Gastroesophageal sphincter (tissue), 4 donors: ENCODE measurements around the gene SCFD2. TPM values are rescaled to one million over a fixed set of nuclear protein-coding genes. Genes with fewer than 3 reads are reported as not detected.

Source experiments
- ATAC-seq: fragments of 150-250 bp; one replicate; pipeline ENCODE4 v1.9.1; 2016; ENCODE audit warnings: mild to moderate bottlenecking, moderate library complexity
- H3K27ac ChIP-seq, 4 donors: fragments of 200-600 bp; sonication (generic) in 3 of 4; 1 replicate in 3 of 4; 2 replicates in 1 of 4; pipeline ENCODE4 v1.5.1; 2016 to 2019
- H3K27me3 ChIP-seq: fragments of 200-600 bp; sonication (generic); one replicate; pipeline ENCODE4 v1.5.1; 2019
- H3K36me3 ChIP-seq, 2 donors: fragments of 200-600 bp; sonication (generic); one replicate each; pipeline ENCODE4 v1.5.1; 2019; ENCODE audit warnings: control low read depth in 1 of 2
- H3K4me1 ChIP-seq, 3 donors: fragments of 200-600 bp; sonication (generic); 1 replicate in 2 of 3; 2 replicates in 1 of 3; pipeline ENCODE4 v1.5.1; 2016 to 2019; ENCODE audit warnings: control low read depth in 2 of 3
- H3K4me3 ChIP-seq, 2 donors: fragments of 200-600 bp; sonication (generic); one replicate each; pipeline ENCODE4 v1.5.1; 2019; ENCODE audit warnings: mild to moderate bottlenecking in 1 of 2, moderate library complexity in 1 of 2
- H3K9me3 ChIP-seq, 3 donors: fragments of 200-600 bp; sonication (generic); one replicate each; pipeline ENCODE4 v1.5.1; 2017 to 2019; ENCODE audit warnings: control low read depth in 2 of 3
- EP300 ChIP-seq: sonication (generic); formaldehyde crosslinking; IDR thresholded peaks from one replicate; pipeline ENCODE4 v1.6.1; 2017; ENCODE audit warnings: antibody characterized with exemption, mild to moderate bottlenecking
- POLR2A ChIP-seq, 2 donors: fragments of 450-650 bp; IDR thresholded peaks; one replicate each; pipeline ENCODE4 v1.6.1; 2017; ENCODE audit warnings: antibody characterized with exemption in 2 of 2, mild to moderate bottlenecking in 2 of 2, moderate library complexity in 1 of 2
- POLR2AphosphoS5 ChIP-seq: sonication (generic); formaldehyde crosslinking; IDR thresholded peaks from one replicate; pipeline ENCODE4 v1.6.1; 2017; ENCODE audit warnings: antibody characterized with exemption
- WGBS, 2 donors: methylation state at CpG; one replicate each; pipeline ENCODE4 v1.1.5; 2018; ENCODE audit warnings: low coverage in 1 of 2; 5-methylcytosine and 5-hydroxymethylcytosine counted together
- total RNA-seq, 4 donors: library from RNA; depleted of rRNA; stranded (reverse); fragments of >200 nt; gene quantifications; one replicate each; pipeline ENCODE4 v1.1.0, GENCODE V29; 2016
- TF ChIP-seq, protein P1 (sequence below), 4 experiments: fragments of 200-600 bp in 2 of 4; fragments of 450-650 bp in 2 of 4; sonication (generic) in 1 of 4; IDR thresholded peaks; one replicate each; pipeline ENCODE4 v1.5.1; 2017 to 2019; ENCODE audit warnings: antibody characterized with exemption in 4 of 4, mild to moderate bottlenecking in 2 of 4, moderate library complexity in 2 of 4

SCFD2 gene
- total RNA-seq, 4 donors from 2014 or later, result 8.9 to 17.6 (median 14.6) TPM

DNA sequence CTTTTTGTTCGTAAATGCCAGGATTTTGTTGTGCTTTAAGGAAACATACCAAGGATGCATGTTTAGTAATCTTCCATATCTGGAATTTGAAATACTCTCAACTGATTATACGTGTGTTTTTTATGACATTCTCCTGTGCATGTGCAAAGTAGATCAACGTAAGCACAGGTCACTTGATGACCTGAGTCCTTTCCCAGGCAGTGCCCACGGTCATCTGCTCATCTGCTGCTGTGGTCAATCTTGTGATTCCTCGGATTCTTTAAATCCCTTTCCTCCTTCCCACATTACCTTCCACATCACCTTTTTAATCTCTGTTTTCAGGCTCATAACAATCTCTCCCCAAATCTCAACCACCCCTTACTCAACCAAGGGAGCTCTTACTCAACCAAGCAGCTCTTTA is 399.7 kb downstream of the SCFD2 start:
- H3K27ac ChIP-seq, result no peak overlapping the region
- H3K36me3 ChIP-seq, result no peaks in the 10 kb centered on the region
- peaks cover 0 to 12% (median 0%) of the 10 kb centered on the region in 3 donors for H3K9me3 ChIP-seq
- no peak for ATAC-seq
- no peaks in the 10 kb centered on the region for H3K27me3 ChIP-seq
- H3K4me3 ChIP-seq, result no peak overlapping the region
- peaks cover 0 to 25% (median 0%) of the 10 kb centered on the region in 3 donors for H3K4me1 ChIP-seq
- TF ChIP-seq POLR2A (IDR thresholded peaks at IDR 0.05) (no peak), EP300 (no peak), POLR2AphosphoS5 (no peak)
- TF ChIP-seq, protein P1, sequence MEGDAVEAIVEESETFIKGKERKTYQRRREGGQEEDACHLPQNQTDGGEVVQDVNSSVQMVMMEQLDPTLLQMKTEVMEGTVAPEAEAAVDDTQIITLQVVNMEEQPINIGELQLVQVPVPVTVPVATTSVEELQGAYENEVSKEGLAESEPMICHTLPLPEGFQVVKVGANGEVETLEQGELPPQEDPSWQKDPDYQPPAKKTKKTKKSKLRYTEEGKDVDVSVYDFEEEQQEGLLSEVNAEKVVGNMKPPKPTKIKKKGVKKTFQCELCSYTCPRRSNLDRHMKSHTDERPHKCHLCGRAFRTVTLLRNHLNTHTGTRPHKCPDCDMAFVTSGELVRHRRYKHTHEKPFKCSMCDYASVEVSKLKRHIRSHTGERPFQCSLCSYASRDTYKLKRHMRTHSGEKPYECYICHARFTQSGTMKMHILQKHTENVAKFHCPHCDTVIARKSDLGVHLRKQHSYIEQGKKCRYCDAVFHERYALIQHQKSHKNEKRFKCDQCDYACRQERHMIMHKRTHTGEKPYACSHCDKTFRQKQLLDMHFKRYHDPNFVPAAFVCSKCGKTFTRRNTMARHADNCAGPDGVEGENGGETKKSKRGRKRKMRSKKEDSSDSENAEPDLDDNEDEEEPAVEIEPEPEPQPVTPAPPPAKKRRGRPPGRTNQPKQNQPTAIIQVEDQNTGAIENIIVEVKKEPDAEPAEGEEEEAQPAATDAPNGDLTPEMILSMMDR (IDR thresholded peaks at IDR 0.05), result no peak
- 96 to 100% methylated on average over 2 to 5 of the region's 5 CpGs for WGBS, 2 donors

DNA sequence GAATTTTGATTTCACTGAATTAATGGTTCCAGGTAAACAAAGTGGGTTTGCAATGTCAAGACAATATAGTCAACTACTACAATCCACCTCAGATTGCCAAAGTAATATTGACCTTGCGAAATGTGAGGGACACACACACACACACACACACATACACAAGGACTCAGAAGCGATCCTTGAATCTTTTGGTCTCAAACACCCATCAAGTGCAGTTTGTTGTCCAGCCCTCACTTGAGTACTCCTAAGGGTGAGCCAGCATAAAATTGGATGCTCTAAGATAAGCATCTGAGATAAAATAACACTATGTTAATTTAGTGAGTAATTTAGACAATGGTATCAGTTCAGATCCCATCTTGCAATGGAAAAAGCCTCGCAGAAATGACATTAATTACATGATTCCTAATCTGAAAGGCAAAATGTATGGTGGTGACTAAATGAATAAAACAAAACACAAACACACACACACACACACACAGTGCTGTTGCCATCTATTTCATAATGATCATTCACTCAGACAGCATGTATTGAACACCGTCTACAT is 401.2 kb downstream of the SCFD2 start:
- 96 to 100% methylated on average over 3 to 4 of the region's 4 CpGs for WGBS, 2 donors
- H3K36me3 ChIP-seq, result no peaks in the 10 kb centered on the region
- TF ChIP-seq EP300, result no peak
- TF ChIP-seq POLR2A (IDR thresholded peaks at IDR 0.05), result no peak
- TF ChIP-seq, protein P1 (IDR thresholded peaks at IDR 0.05), result no peak
- TF ChIP-seq POLR2AphosphoS5, result no peak
- peaks cover 0 to 25% (median 0%) of the 10 kb centered on the region in 3 donors for H3K4me1 ChIP-seq
- no peak overlapping the region for H3K4me3 ChIP-seq
- no peaks in the 10 kb centered on the region for H3K9me3 ChIP-seq
- H3K27ac ChIP-seq, result no peak overlapping the region
- ATAC-seq, result no peak
- H3K27me3 ChIP-seq, result no peaks in the 10 kb centered on the region

DNA sequence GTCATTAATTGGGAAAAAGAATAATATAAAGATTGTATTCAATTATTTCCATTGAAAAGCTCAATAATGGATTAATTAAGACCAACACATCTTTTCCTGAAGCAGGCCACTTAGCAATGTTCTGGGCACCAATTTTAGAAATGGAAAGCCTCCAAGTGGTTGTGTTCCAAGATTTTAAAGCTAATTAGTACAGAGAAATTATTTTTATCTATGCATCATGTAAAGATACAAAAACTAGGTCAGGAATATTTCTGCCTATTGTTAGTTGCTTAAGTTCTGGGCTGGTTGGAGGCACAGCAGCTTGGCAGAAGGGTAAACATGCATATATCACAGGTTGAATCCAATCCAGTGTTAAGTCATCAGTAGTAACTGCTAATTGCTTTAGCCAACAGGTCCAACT is 401.9 kb downstream of the SCFD2 start:
- no peak overlapping the region for H3K4me3 ChIP-seq
- no peaks in the 10 kb centered on the region for H3K36me3 ChIP-seq
- no peak overlapping the region for H3K27ac ChIP-seq
- no peaks in the 10 kb centered on the region for H3K27me3 ChIP-seq
- H3K4me1 ChIP-seq, result peaks cover 0 to 25% (median 0%) of the 10 kb centered on the region in 3 donors
- ATAC-seq, result no peak
- TF ChIP-seq EP300 (no peak), POLR2A (IDR thresholded peaks at IDR 0.05) (no peak), POLR2AphosphoS5 (no peak)
- TF ChIP-seq, protein P1 (IDR thresholded peaks at IDR 0.05), result no peak
- H3K9me3 ChIP-seq, result no peaks in the 10 kb centered on the region

DNA sequence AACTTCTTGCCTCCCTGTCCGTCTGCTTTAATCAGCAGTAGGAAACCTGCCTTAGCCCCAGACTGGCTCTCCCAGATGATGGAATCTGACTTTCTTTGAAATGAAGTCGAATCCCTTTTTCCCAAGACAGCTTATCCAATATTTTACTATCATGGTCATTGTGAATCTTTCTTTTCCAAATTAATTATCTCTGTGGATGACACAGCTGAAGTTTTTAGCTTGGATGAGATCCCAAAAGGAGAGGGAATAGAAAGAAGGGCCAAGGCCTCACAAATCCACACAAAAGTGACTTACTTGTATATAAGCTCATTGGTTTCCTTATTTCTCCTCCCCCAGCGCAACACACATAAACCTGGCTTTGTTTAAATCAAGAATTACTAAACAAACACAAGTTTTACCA is 403.1 kb downstream of the SCFD2 start:
- H3K4me3 ChIP-seq, result no peak overlapping the region
- no peaks in the 10 kb centered on the region for H3K36me3 ChIP-seq
- peaks cover 0 to 35% (median 2%) of the 10 kb centered on the region in 3 donors for H3K4me1 ChIP-seq
- H3K27ac ChIP-seq, result no peak overlapping the region
- TF ChIP-seq EP300, result no peak
- no peak for TF ChIP-seq POLR2A (IDR thresholded peaks at IDR 0.05)
- TF ChIP-seq, protein P1 (IDR thresholded peaks at IDR 0.05), result no peak
- no peak for TF ChIP-seq POLR2AphosphoS5
- H3K27me3 ChIP-seq, result no peaks in the 10 kb centered on the region
- ATAC-seq, result no peak
- H3K9me3 ChIP-seq, result no peaks in the 10 kb centered on the region
- WGBS, 2 donors, result 60 to 64% methylated on average over 2 to 3 of the region's 3 CpGs

DNA sequence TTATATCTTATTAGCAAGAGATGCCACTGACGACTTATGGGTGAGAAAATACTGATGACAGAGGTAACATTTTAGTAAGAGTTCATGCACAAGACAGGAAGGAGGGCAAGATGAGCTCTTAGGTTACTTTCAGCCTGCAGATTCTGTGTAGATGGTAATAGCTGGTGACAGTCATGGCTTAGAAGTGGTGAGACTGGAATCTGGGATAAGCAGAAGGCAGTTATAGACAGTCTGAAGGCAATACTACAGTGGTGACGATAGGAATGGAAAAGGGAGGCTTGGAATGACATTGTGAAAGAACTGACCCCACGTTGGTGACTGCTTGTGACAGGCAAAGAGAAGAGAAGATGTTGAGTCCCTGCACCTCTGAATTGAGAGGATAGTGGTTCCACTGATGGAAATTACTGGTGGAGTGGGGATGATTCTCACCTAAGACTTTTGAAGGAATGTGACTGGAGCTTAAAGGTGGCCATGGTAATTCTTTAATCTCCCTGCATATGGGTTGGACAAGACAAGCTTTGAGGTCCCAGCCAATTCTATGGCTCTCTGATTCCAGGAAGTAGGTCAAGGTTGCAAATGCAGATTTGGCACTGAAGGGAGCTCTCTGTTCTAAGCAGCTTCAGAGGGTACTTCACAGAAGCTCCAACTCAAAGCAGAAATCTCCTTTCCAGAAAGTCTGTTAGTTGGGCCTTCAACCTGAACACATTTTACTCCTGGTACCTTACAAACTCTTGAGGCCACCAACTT is 404.0 kb downstream of the SCFD2 start:
- Histone ChIP-seq H3K9me3 (no peaks in the 10 kb centered on the region), H3K4me1 (peaks cover 0 to 43% (median 2%) of the 10 kb centered on the region in 3 donors), H3K36me3 (no peaks in the 10 kb centered on the region), H3K27ac (no peak overlapping the region), H3K27me3 (no peaks in the 10 kb centered on the region), H3K4me3 (no peak overlapping the region)
- no peak for TF ChIP-seq EP300
- TF ChIP-seq POLR2A (IDR thresholded peaks at IDR 0.05), result no peak
- 84 to 94% methylated on average over 3 of the region's 3 CpGs for WGBS, 2 donors
- ATAC-seq, result no peak
